Coronary artery (tissue), 2 donors: ENCODE data around the gene APOM.

ENCODE experiments used
- DNase-seq: peaks from one replicate; pipeline ENCODE4 v3.0.0-alpha.2; 2017; ENCODE audit warnings: low spot score
- H3K27ac ChIP-seq, 2 donors: fragments of 200-600 bp; sonication (generic); one replicate each; pipeline ENCODE4 v1.5.1; 2016 to 2019
- H3K4me3 ChIP-seq: fragments of 200-600 bp; sonication (generic); 2 replicates; pipeline ENCODE4 v1.5.1; 2016; ENCODE audit warnings: mild to moderate bottlenecking, moderate library complexity
- CTCF ChIP-seq: fragments of 200-600 bp; sonication (generic); IDR thresholded peaks from one replicate; pipeline ENCODE4 v1.5.1; 2019; ENCODE audit warnings: antibody characterized with exemption

Gene APOM

GRCh38 chr6:31631681-31632278 is 23.9 kb upstream of the APOM start:
- no peak for TF ChIP-seq CTCF
- no peak overlapping the region for H3K4me3 ChIP-seq
- no peak overlapping the region for H3K27ac ChIP-seq
- no peak for DNase-seq

- Histone ChIP-seq H3K27ac (no peak overlapping the region), H3K4me3 (no peak overlapping the region)
- TF ChIP-seq CTCF: no peak
- DNase-seq: no peak
Measured at GRCh38 chr6:31632279-31632946, 23.3 kb upstream of the APOM start.

- no peak overlapping the region for H3K4me3 ChIP-seq
- no peak overlapping the region for H3K27ac ChIP-seq
- DNase-seq: no peak
- TF ChIP-seq CTCF: no peak
Measured at GRCh38 chr6:31633447-31633846, 22.2 kb upstream of the APOM start.

- DNase-seq: no peak
- Histone ChIP-seq H3K4me3 (no peak overlapping the region), H3K27ac (no peak overlapping the region)
- no peak for TF ChIP-seq CTCF
Measured at GRCh38 chr6:31634131-31634530, 21.6 kb upstream of the APOM start.

- H3K27ac ChIP-seq: no peak overlapping the region
- no peak for DNase-seq
- no peak overlapping the region for H3K4me3 ChIP-seq
- no peak for TF ChIP-seq CTCF
Measured at GRCh38 chr6:31634969-31635575, 20.6 kb upstream of the APOM start.

- no peak for TF ChIP-seq CTCF
- no peak for DNase-seq
- no peak overlapping the region for H3K27ac ChIP-seq
- no peak overlapping the region for H3K4me3 ChIP-seq
Measured at GRCh38 chr6:31636698-31637596, 18.7 kb upstream of the APOM start.
